HK-2 (cell line): Measurements from ENCODE around the gene TMCO4.

Source experiments
- DNase-seq: peaks from one replicate; pipeline ENCODE4 v3.0.0-alpha.2; 2018; ENCODE audit not compliant: unreplicated experiment

Gene TMCO4

GRCh38 chr1:19749685-19750084 is 50.0 kb downstream of the TMCO4 start:
- DNase-seq, result no peak

DNA sequence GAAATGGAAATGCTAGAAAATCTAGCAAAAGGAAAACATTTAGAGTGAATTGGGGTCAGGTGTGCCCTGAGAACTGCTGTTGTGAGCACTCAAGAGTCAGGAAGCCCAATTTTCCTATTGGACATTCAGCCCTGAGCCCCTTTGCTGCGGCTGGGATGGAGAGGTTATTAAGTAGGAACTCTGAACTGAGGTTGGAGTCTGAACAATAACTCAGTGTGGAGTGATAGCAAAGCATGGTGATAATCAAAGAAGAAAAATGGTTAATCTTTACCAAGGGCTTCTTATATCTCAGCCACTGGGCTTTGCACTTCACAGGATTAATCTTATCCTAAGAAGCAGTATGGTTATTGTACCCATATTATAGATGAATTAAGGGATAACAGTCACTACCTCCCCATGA is 52.0 kb downstream of the TMCO4 start:
- no peak for DNase-seq

GRCh38 chr1:19744886-19745285 is 54.8 kb downstream of the TMCO4 start:
- DNase-seq, result no peak

- no peak for DNase-seq
Observed at GRCh38 chr1:19744335-19744743, 55.4 kb downstream of the TMCO4 start.

DNA sequence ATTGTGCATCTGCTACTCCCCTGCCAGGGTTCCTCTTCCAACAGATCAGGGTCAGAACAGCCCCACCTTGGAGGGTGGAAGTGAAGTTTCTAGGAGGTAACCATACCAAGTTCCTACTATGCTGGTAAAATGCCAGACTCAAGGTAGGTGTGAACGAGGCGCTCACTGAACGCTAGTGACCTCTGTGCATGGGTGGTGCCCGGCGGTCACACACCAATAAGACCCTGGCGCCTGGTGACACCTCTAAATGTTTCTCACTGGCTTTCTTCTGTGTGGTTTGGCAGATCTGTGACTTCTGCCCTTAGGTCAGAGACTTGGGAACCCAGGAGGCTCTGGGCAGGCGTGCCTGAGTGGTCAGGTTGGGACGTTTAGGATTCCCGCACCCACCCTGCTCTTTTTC is 55.9 kb downstream of the TMCO4 start:
- DNase-seq, result no peak

DNA sequence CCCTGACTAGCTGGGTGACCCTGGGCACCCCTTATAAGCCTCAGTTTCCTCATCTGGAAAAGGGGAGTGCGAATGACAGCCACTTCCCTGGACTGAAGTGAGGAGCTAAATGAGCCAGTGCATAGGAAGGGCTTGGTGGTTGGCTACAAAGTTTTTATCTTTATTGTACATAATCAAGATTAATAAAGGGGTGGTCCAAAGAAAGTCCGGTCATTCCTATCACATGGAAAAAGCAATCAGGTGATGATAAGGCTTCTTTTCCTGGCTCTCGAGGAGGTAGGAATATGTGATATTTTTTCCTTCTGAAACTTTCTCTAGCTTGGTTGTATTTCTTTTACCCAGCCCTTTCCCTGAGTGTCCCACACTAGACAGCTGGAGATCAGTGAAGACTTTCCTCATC is 56.5 kb downstream of the TMCO4 start:
- no peak for DNase-seq

GRCh38 chr1:19739628-19740027 is 60.1 kb downstream of the TMCO4 start:
- no peak for DNase-seq

GRCh38 chr1:19738669-19739068 is 61.0 kb downstream of the TMCO4 start:
- no peak for DNase-seq

DNA sequence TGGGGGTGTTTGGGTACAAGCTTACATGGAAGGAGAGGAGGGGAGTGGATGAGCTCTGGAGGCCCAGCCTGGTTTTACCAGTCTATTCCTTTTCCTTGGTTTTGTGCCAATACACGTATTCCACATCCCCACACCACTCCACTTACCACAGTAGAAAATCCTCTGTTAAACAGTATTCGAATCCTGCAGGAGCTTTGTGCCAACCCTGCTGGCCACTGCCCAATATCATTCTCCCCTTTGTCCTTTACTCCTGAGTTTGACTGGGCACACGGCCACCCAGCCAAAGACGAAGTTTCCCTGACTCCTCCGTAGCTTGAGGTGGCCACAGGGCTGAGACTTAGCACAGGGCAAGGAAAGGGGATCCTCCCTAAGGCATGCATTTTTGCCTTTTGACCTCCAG is 61.6 kb downstream of the TMCO4 start:
- DNase-seq, result no peak

DNA sequence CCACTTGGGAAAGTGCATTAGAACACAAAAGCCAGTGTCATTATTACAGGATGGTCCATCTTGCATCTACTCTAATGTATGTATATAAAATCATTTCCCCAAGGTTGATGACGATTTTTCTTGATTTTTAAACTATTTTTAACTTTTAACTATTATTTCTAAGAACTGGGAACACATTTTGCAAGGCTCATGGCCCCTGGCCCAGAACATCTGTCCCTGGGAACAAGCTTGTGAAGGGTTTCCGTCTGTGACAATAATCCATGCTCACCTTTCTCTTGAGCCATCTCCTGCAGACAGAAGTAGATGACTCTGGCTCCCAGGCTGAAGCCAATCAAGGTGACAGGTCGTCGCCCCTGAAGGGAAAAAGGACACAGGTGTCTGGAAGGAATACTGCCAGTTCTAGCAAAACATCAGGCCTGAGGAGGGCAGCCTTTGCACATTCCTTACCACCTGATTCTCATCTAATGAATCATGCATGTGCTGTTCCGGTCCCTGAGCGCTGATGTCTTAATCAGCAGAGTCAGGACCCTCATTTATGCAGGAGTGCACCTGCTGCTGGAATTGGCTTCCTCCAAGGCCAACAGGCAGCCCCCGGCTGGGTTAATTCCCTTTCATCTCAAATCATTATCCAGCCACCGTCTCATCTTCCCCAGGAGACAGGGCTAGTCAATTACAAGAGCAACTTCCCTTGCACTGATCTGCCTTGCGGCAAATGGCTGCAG is 62.5 kb downstream of the TMCO4 start:
- no peak for DNase-seq

DNA sequence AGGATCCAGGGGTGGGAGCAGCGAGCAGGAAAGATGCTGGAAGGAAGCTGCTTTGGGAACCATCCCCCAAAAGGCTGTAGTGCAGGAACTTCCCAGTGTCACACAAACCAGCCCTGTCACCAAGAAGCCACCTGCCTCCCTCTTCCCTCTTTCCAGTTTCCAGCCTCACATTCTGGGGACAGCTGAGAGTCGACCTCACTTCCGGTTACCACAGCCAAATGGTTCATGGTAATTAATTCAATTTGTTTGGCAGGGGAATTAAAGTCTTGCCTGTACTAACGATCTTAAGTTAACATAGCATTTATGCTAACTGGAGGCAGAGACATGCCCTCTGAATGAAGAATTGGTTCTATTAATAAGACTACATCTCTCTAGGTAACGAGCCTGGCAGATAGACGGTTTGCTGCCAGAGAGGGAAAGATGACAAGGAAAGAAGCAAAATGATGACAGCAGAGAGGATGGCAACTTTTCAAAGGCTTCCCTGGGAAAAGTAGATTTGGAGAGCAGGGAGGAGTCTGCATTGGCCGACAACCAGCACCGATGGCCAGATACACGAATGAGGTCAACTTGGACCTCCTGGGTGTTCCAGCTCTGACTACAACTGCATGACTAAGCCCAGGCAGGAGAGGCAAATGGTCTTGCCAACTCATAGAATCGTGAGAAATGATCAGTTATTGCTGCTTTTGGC is 64.1 kb downstream of the TMCO4 start:
- DNase-seq, result no peak

DNA sequence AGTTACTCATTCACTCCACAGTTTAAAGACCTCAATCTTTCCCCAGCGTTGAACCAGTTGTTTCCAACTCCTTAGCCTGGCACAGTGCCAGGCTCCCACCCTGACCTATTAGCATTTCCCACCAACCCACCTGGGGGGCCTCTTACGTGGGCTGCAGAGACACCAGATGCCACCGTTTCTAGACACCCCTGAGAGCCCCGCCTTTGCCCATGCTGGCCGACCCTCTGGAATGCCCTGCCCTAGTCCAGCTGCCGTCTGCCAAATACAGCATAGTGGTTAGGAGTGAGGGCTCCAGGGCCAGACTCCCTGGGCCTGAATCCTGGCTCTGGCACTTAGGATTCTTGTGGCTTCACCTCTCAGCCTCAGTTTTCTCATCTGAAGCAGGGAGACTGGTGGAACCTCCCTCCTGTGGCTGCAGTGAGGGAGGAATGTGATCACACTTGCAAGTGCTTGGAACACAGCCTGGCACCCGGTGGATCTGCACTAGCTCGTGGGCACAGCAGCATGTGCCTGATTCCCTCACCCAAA is 65.2 kb downstream of the TMCO4 start:
- no peak for DNase-seq

DNA sequence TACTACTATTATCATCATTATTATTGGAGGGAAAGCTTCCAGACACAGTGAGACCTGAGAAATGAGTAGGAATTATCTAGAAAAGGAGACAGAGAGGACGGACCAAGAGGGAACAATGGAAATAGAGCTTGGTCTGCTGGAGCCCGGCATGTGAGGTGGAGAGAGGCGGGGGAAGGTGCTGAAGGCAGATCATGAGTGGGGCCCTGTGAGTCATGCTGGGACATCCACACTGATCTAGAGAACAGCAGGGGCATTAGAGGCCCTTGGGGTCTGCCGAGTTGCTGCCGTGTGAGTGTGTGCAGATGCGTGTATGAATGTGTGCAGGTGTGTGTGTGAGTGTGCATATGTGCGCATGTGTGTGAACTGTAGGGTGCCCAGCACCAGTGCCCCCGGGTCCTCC is 65.7 kb downstream of the TMCO4 start:
- no peak for DNase-seq

GRCh38 chr1:19733615-19734014 is 66.1 kb downstream of the TMCO4 start:
- no peak for DNase-seq

DNA sequence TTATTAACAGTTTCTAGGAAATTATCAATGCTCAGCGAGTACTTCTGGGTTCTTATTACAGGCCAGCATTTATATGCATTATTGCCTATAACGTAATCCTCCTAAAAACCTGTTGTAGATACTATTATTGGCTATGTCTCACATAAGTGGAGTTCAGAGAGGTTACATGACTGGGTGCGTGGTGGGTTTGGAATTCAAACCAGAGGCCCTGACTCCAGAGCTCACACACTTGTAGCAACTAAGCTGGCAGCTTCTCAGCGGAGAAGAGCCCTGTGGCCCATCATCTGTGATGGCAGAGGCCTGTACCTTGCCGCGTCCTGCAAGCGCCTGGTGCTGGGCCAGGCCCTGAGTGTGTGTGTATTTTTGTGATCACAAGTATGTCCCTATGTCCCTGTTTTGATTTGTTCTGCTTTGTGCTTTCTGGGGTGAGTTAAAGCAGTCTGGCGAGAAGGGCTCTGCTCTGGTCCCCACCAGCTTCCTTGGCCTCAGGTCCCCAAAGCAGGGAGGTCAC is 68.3 kb downstream of the TMCO4 start:
- DNase-seq, result no peak

GRCh38 chr1:19730793-19731192 is 68.9 kb downstream of the TMCO4 start:
- DNase-seq, result no peak

- DNase-seq, result no peak
Observed at GRCh38 chr1:19730232-19730631, 69.5 kb downstream of the TMCO4 start.

GRCh38 chr1:19728413-19729145 is 71.1 kb downstream of the TMCO4 start:
- no peak for DNase-seq

- no peak for DNase-seq
Observed at GRCh38 chr1:19725606-19726005, 74.1 kb downstream of the TMCO4 start.

GRCh38 chr1:19723874-19724273 is 75.8 kb downstream of the TMCO4 start:
- no peak for DNase-seq

- DNase-seq, result no peak
Observed at GRCh38 chr1:19720973-19721372, 78.7 kb downstream of the TMCO4 start.

DNA sequence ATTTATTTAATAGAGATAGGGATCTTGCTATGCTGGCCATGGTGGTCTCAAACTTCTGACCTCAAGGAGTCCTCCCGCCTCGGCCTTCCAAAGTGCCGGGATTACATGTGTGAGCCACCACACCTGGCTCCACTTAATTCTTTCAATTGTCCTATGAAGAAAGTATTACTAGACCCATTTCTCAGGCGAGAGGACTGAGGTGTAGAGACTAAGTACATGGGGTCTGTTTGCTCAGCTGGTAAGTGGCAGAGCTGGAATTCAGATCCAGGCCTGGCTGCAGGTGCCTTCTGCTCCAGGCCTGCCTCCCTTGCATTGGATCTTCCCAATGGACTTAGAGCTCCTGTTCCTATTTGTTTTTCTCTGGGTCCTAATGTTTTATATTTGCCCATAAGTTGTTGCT is 79.5 kb downstream of the TMCO4 start:
- no peak for DNase-seq

DNA sequence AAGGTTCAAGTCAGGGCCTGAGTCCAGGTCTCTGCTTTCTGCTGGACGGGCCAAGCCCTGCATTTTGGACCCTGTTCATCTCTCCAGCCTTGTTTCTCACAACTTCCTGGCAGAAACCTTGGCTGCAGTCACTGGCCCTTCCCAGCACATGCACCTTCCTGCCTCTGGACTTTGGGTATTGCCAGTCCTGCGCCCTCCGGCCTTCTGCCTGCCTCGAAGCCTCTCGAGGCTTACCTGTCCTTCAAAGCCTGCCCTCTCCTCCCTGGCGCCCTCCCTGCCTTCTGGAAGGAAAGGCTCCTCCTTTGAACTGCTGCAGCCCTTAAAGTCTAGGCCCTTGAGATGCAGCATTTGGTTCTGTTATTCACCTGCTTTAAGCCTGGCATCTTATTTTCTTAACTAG is 82.2 kb downstream of the TMCO4 start:
- no peak for DNase-seq
